GM18870 (cell line): ENCODE data around the gene GPR135.
"Not testable (repeated sequence)": the region's sequence is repeated elsewhere in the genome, so short reads cannot be mapped to it uniquely, and the experiment has no call there.

Source experiments
- ATAC-seq: cut with Tn5 transposase; IDR thresholded peaks from one replicate; pipeline ENCODE4 v1.9.1; 2021; ENCODE audit warnings: moderate library complexity; ENCODE audit not compliant: unreplicated experiment

The GPR135 gene

GRCh38 chr14:59475709-59476108, 10.5 kb upstream of the GPR135 start:
- no peak for ATAC-seq

GRCh38 chr14:59474172-59474571, 9.0 kb upstream of the GPR135 start:
- no peak for ATAC-seq

GRCh38 chr14:59464486-59465315, 479 bp downstream of the GPR135 start:
- peak; percentile 44 for ATAC-seq

- ATAC-seq = peak; percentile 31
These were observed 1.2 kb downstream of the GPR135 start for GRCh38 chr14:59463787-59464485.

GRCh38 chr14:59461891-59462290, 3.3 kb downstream of the GPR135 start:
- ATAC-seq = no peak

- no peak for ATAC-seq
These were observed 4.8 kb downstream of the GPR135 start for GRCh38 chr14:59460378-59460777.

- ATAC-seq = no peak
These were observed 6.7 kb downstream of the GPR135 start for GRCh38 chr14:59458486-59458885.

- no peak for ATAC-seq
These were observed 9.8 kb downstream of the GPR135 start for GRCh38 chr14:59455411-59455810.

- no peak for ATAC-seq
These were observed 11.0 kb downstream of the GPR135 start for GRCh38 chr14:59454139-59454538.

- no peak for ATAC-seq
These were observed 13.3 kb downstream of the GPR135 start for GRCh38 chr14:59451849-59452248.

GRCh38 chr14:59450716-59451115, 14.5 kb downstream of the GPR135 start:
- ATAC-seq = no peak

GRCh38 chr14:59448673-59449072, 16.5 kb downstream of the GPR135 start:
- not testable (repeated sequence) for ATAC-seq

- no peak for ATAC-seq
These were observed 25.8 kb downstream of the GPR135 start for GRCh38 chr14:59439256-59439965.

GRCh38 chr14:59438195-59438647, 27.0 kb downstream of the GPR135 start:
- ATAC-seq = no peak

GRCh38 chr14:59435987-59436386, 29.2 kb downstream of the GPR135 start:
- ATAC-seq = no peak

- no peak for ATAC-seq
These were observed 30.1 kb downstream of the GPR135 start for GRCh38 chr14:59435101-59435500.

- no peak for ATAC-seq
These were observed 35.4 kb downstream of the GPR135 start for GRCh38 chr14:59429790-59430189.

GRCh38 chr14:59428581-59429012, 36.6 kb downstream of the GPR135 start:
- no peak for ATAC-seq

GRCh38 chr14:59427653-59428580, 37.3 kb downstream of the GPR135 start:
- ATAC-seq = no peak

- ATAC-seq = no peak
These were observed 39.8 kb downstream of the GPR135 start for GRCh38 chr14:59425322-59425935.
